Neural cell (in vitro differentiated cells): Measurements from ENCODE around the gene POLR2J3. TPM values are rescaled to one million over a fixed set of nuclear protein-coding genes. Genes with fewer than 3 reads are reported as not detected.
"Not testable (repeated sequence)": the region's sequence is repeated elsewhere in the genome, so short reads cannot be mapped to it uniquely, and the experiment has no call there.

Source experiments
- H2AFZ ChIP-seq: fragments of 200-600, 300-800 bp; sonication (generic), shearing (Covaris generic); 2 replicates; pipeline ENCODE4 v1.6.0; 2014; ENCODE audit warnings: low read depth, mild to moderate bottlenecking, antibody characterized with exemption, low read length, moderate library complexity
- H3F3A ChIP-seq: fragments of 200-600 bp; shearing (Covaris generic); 2 replicates; pipeline ENCODE4 v1.6.1; 2016; ENCODE audit warnings: mild to moderate bottlenecking, moderate library complexity, mixed read lengths, antibody characterized with exemption, low read length; ENCODE audit not compliant: insufficient read depth, poor library complexity, severe bottlenecking
- H3K27ac ChIP-seq: fragments of 200-600, 300-800 bp; sonication (generic), shearing (Covaris generic); 2 replicates; pipeline ENCODE4 v1.5.1; 2014; ENCODE audit warnings: mild to moderate bottlenecking, low read length, moderate library complexity
- H3K27me3 ChIP-seq: fragments of 300-800, 200-600 bp; sonication (generic), shearing (Covaris generic); 2 replicates; pipeline ENCODE4 v1.6.0; 2014; ENCODE audit warnings: mild to moderate bottlenecking, low read depth, low read length, moderate library complexity; ENCODE audit not compliant: insufficient read depth
- H3K36me3 ChIP-seq: fragments of 300-800, 200-600 bp; sonication (generic), shearing (Covaris generic); 2 replicates; pipeline ENCODE4 v1.5.1; 2014; ENCODE audit warnings: mild to moderate bottlenecking, antibody characterized with exemption, low read length, moderate library complexity; ENCODE audit not compliant: insufficient read depth
- H3K4me2 ChIP-seq: fragments of 300-800, 200-600 bp; sonication (generic), shearing (Covaris generic); 2 replicates; pipeline ENCODE4 v1.6.0; 2014; ENCODE audit warnings: mild to moderate bottlenecking, low read length
- H3K4me3 ChIP-seq: fragments of 300-800, 200-600 bp; sonication (generic), shearing (Covaris generic); 2 replicates; pipeline ENCODE4 v1.5.1; 2014; ENCODE audit warnings: mild to moderate bottlenecking, low read length, moderate library complexity
- H3K79me2 ChIP-seq: fragments of 200-600 bp; shearing (Covaris generic); replicated peaks from 2 replicates; pipeline ENCODE4 v1.6.0; 2014; ENCODE audit warnings: mild to moderate bottlenecking, low read length, moderate library complexity; ENCODE audit not compliant: insufficient read depth
- H3K9ac ChIP-seq: fragments of 300-800, 200-600 bp; sonication (generic), shearing (Covaris generic); 2 replicates; pipeline ENCODE4 v1.6.1; 2016; ENCODE audit warnings: mild to moderate bottlenecking, low read length, mixed read lengths
- H3K9me2 ChIP-seq: fragments of 200-600 bp; shearing (Covaris generic); 2 replicates; pipeline ENCODE4 v1.6.1; 2016; ENCODE audit warnings: mild to moderate bottlenecking, low read length, mixed read lengths; ENCODE audit not compliant: insufficient read depth
- H3K9me3 ChIP-seq: fragments of 200-600, 300-800 bp; sonication (generic), shearing (Covaris generic); 2 replicates; pipeline ENCODE4 v1.6.1; 2016; ENCODE audit warnings: mild to moderate bottlenecking, mixed run types, low read length, moderate library complexity, mixed read lengths
- H4K20me1 ChIP-seq: fragments of 200-600 bp; shearing (Covaris generic); 2 replicates; pipeline ENCODE4 v1.6.1; 2016; ENCODE audit warnings: mild to moderate bottlenecking, mixed run types; ENCODE audit not compliant: insufficient read depth
- polyA plus RNA-seq: library from polyadenylated mRNA; depleted of rRNA; stranded (reverse); fragments of >200 nt; gene quantifications from 2 replicates; pipeline ENCODE4 v1.2.3, GENCODE V29; 2014

POLR2J3 gene
- polyA plus RNA-seq, 1 donor from 2014 or later, result 16.8 TPM

- H3K9me2 ChIP-seq, H3F3A ChIP-seq, H3K27ac ChIP-seq, H3K27me3 ChIP-seq, H3K36me3 ChIP-seq, H4K20me1 ChIP-seq, H3K4me3 ChIP-seq, H3K9ac ChIP-seq, H3K79me2 ChIP-seq, H3K4me2 ChIP-seq, H2AFZ ChIP-seq, H3K9me3 ChIP-seq: not testable (repeated sequence)
These were observed 44.3 kb downstream of the POLR2J3 start for GRCh38 chr7:102527822-102528793.

- not testable (repeated sequence) for H3K9ac ChIP-seq, H3K4me3 ChIP-seq, H3K9me2 ChIP-seq, H3K4me2 ChIP-seq, H2AFZ ChIP-seq, H3K27ac ChIP-seq, H4K20me1 ChIP-seq, H3K27me3 ChIP-seq, H3K79me2 ChIP-seq, H3F3A ChIP-seq, H3K9me3 ChIP-seq, H3K36me3 ChIP-seq
These were observed 45.2 kb downstream of the POLR2J3 start for GRCh38 chr7:102527182-102527581.

DNA sequence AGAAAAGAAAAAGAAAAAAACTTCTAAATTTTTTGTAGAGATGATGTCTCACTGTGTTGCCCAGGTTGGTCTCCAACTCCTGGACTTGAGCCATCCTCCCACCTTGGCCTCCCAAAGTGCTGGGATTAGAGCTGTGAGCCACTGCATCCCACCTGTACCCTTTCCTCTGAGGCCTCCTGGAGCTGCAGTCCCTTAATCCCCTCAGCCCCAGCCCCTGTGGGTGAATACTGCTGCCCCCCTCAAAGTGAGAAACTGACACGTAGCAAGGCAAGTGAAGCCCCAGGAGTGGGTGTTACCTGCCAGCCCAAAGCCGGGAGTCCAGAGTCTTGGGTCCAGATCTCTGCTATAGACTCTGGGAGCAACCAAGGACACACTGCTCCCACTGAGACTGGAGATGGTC is 47.6 kb downstream of the POLR2J3 start:
- not testable (repeated sequence) for H3K9me2 ChIP-seq, H2AFZ ChIP-seq, H3K79me2 ChIP-seq, H3K4me2 ChIP-seq, H3F3A ChIP-seq, H4K20me1 ChIP-seq, H3K9me3 ChIP-seq, H3K36me3 ChIP-seq, H3K9ac ChIP-seq, H3K27ac ChIP-seq, H3K27me3 ChIP-seq, H3K4me3 ChIP-seq

GRCh38 chr7:102520797-102521196 is 51.6 kb downstream of the POLR2J3 start:
- H3K27ac ChIP-seq, result not testable (repeated sequence)

DNA sequence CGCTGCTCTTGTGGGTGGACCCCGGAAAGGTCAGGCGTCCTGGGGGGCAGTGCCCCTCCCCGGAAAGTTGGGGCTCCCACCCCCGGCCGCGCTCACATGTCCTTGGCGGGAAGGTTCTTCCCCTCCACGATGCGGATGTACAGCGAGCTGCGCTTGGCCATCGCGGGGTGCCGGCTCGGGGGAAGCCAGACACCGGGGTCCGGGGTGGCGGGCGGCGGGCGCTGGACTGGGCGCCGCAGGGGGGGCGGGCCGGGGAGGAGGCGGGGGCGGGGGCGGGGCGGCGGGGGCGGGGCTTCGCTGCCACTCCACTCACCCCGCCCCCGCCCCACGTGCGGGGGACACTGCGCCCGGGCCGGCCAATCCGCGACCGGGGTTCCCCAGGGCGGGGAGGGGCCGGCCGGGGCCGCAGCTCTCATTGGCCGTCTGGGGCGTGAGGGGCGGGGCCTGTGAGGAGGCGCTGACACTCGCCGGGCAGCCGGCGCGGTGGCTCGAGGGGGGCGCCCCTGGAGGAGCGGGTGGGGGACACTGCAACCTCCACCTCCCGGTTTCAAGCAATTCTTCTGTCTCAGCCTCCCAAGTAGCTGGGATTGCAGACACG is 54.7 kb downstream of the POLR2J3 start, which contains the start of gene RASA4B:
Gene RASA4B, minus strand, starts transcription at position 228 of the 598 bp plus-strand sequence. Its CDS starts 67 bp downstream, at position 161.
- H3K9me3 ChIP-seq, H3K4me2 ChIP-seq, H3K27ac ChIP-seq, H4K20me1 ChIP-seq, H3K9me2 ChIP-seq, H3K79me2 ChIP-seq, H3K9ac ChIP-seq, H3K27me3 ChIP-seq, H3K36me3 ChIP-seq, H2AFZ ChIP-seq, H3F3A ChIP-seq: not testable (repeated sequence)
- peak within 1 kb of the TSS; percentile 34 for H3K4me3 ChIP-seq

More at GRCh38 chr7:102520797-102521196, 51.6 kb downstream of the POLR2J3 start:
- not testable (repeated sequence) for H4K20me1 ChIP-seq, H3F3A ChIP-seq, H3K4me2 ChIP-seq, H3K4me3 ChIP-seq, H3K9ac ChIP-seq, H3K27me3 ChIP-seq, H3K9me3 ChIP-seq, H3K36me3 ChIP-seq, H3K79me2 ChIP-seq, H2AFZ ChIP-seq, H3K9me2 ChIP-seq

Other genes starting within 250 kb of the POLR2J3 start
- not detected in 2 replicates for gene SPDYE6, start 216.1 kb downstream of the POLR2J3 start, polyA plus RNA-seq
- gene PRKRIP1, start 176.2 kb downstream of the POLR2J3 start, polyA plus RNA-seq, result 113 and 114 TPM in 2 replicates
- gene ORAI2, start 139.0 kb downstream of the POLR2J3 start, polyA plus RNA-seq, result 36.3 and 52.0 TPM in 2 replicates
- 27.2 and 28.2 TPM in 2 replicates for gene ALKBH4, start 107.7 kb downstream of the POLR2J3 start, polyA plus RNA-seq
- gene LRWD1, start 107.6 kb downstream of the POLR2J3 start, polyA plus RNA-seq, result 85.5 and 108 TPM in 2 replicates
- 42.6 and 52.9 TPM in 2 replicates for gene POLR2J, start 93.7 kb downstream of the POLR2J3 start, polyA plus RNA-seq
- 31.9 and 43.0 TPM in 2 replicates for gene RASA4B, start 54.8 kb downstream of the POLR2J3 start, polyA plus RNA-seq
- 9.0 and 23.6 TPM in 2 replicates for gene UPK3BL2, start 28.9 kb downstream of the POLR2J3 start, polyA plus RNA-seq
- gene SPDYE2, start 21.4 kb downstream of the POLR2J3 start, polyA plus RNA-seq, result not detected in 2 replicates
- 151 and 160 TPM in 2 replicates for gene RASA4, start 44.2 kb upstream of the POLR2J3 start, polyA plus RNA-seq
- 21.4 and 30.2 TPM in 2 replicates for gene UPK3BL1, start 70.2 kb upstream of the POLR2J3 start, polyA plus RNA-seq
- gene SPDYE2B, start 77.7 kb upstream of the POLR2J3 start, polyA plus RNA-seq, result not detected in 2 replicates
- 0.97 and 1.3 TPM in 2 replicates for gene POLR2J2, start 99.1 kb upstream of the POLR2J3 start, polyA plus RNA-seq
- gene FAM185A, start 176.4 kb upstream of the POLR2J3 start, polyA plus RNA-seq, result 14.6 and 26.3 TPM in 2 replicates